ENCODE data around the gene PCNT.
A peak's percentile ranks its signal among the peaks of the same experiment; 100 is the strongest.
"Not testable (repeated sequence)": the region's sequence is repeated elsewhere in the genome, so short reads cannot be mapped to it uniquely, and the experiment has no call there.

The PCNT gene

GRCh38 chr21:46310260-46310659, 13.7 kb upstream of the PCNT start:
- peaks cover 62 to 79% of the 10 kb centered on the region in 2 experiments for H3K36me3 ChIP-seq (ENCODE audit: control insufficient read depth in 2 of 2, insufficient read depth in 1 of 2, low read length in 2 of 2)
- POLR2A ChIA-PET: interaction anchor here (0.9 kb wide), 1 partner anchor 13 kb away, joined by 4 read pairs; the partner anchor contains the start of gene C21orf58
- H3K27ac ChIP-seq (ENCODE audit: extremely low read depth, low read depth, low read length); H3K9me3 ChIP-seq (ENCODE audit: control insufficient read depth, insufficient read depth, low read depth, low read length); H3K4me3 ChIP-seq (ENCODE audit: low read depth, low read length); H3K4me1 ChIP-seq (ENCODE audit: control insufficient read depth, insufficient read depth, low read length): not testable (repeated sequence)
- TF ChIP-seq ZFP3 (tag by site-specific recombination; IDR thresholded peaks at IDR 0.05; ENCODE audit: low read depth) (peak; percentile 58), ZNF362 (tag by site-specific recombination; IDR thresholded peaks at IDR 0.05) (peak; percentile 69; the same call in 1 of the 2 replicates)
- CTCF ChIA-PET: interaction anchor here (1.7 kb wide), 1 partner anchor 15 kb away, joined by 4 read pairs; a partner anchor contains a TSS

GRCh38 chr21:46311568-46311967, 12.4 kb upstream of the PCNT start:
- ChIA-PET POLR2A (no interaction called here), CTCF (interaction anchor here (1.7 kb wide), 1 partner anchor 14 kb away, joined by 4 read pairs; a partner anchor contains a TSS)
- no peaks in the 10 kb centered on the region for H3K9me3 ChIP-seq (ENCODE audit: control insufficient read depth, insufficient read depth, low read depth, low read length)
- TF ChIP-seq ZNF501 (tag by site-specific recombination; IDR thresholded peaks at IDR 0.05) (no peak), MYNN (tag by site-specific recombination; IDR thresholded peaks at IDR 0.05; ENCODE audit: borderline replicate concordance) (no peak), ZSCAN18 (tag by site-specific recombination; IDR thresholded peaks at IDR 0.05) (no peak), ZNF580 (tag by site-specific recombination; IDR thresholded peaks at IDR 0.05) (no peak), ZNF23 (tag by site-specific recombination; IDR thresholded peaks at IDR 0.05; ENCODE audit: borderline replicate concordance) (no peak), ZNF791 (tag by site-specific recombination; IDR thresholded peaks at IDR 0.05) (no peak), KLF8 (tag by site-specific recombination; IDR thresholded peaks at IDR 0.05) (peak; percentile 26; the same call in 1 of the 2 replicates), ZNF645 (tag by site-specific recombination; IDR thresholded peaks at IDR 0.05) (0 out of 2 replicates have a peak, but pooled peaks have one; percentile 26), SCRT1 (tag by site-specific recombination; IDR thresholded peaks at IDR 0.05; ENCODE audit: borderline replicate concordance) (no peak), ZNF121 (tag by site-specific recombination; IDR thresholded peaks at IDR 0.05) (no peak), EGR2 (tag by site-specific recombination; IDR thresholded peaks at IDR 0.05; ENCODE audit: low read depth) (peak; percentile 100), KLF1 (tag by site-specific recombination; IDR thresholded peaks at IDR 0.05) (peak; percentile 34; the same call in 1 of the 2 replicates), ZNF623 (tag by site-specific recombination; IDR thresholded peaks at IDR 0.05) (no peak), ZFHX2 (tag by site-specific recombination; conservative IDR thresholded peaks at IDR 0.05) (peak; percentile 95), ZNF670 (tag by site-specific recombination; IDR thresholded peaks at IDR 0.05; ENCODE audit: low read depth) (no peak), ZNF366 (tag by site-specific recombination; conservative IDR thresholded peaks at IDR 0.05) (peak; percentile 44; the same call in 1 of the 2 replicates), ZNF146 (tag by site-specific recombination; IDR thresholded peaks at IDR 0.05) (0 out of 2 replicates have a peak, but pooled peaks have one; percentile 10)
- peaks cover 71 to 74% of the 10 kb centered on the region in 2 experiments for H3K36me3 ChIP-seq (ENCODE audit: control insufficient read depth in 2 of 2, insufficient read depth in 1 of 2, low read length in 2 of 2)
- no peaks in the 10 kb centered on the region for H3K4me1 ChIP-seq (ENCODE audit: control insufficient read depth, insufficient read depth, low read length)
- H3K4me3 ChIP-seq (ENCODE audit: low read depth, low read length): no peak overlapping the region
- no peak overlapping the region for H3K27ac ChIP-seq (ENCODE audit: extremely low read depth, low read depth, low read length)

All from HEK293 (cell line).